ENCODE data around the gene STX18. TPM values are rescaled to one million over a fixed set of nuclear protein-coding genes. Genes with fewer than 3 reads are reported as not detected.
"Not testable (repeated sequence)": the region's sequence is repeated elsewhere in the genome, so short reads cannot be mapped to it uniquely, and the experiment has no call there.

The STX18 gene
- total RNA-seq, 1 donor from 2014 or later, result 36.7 TPM

DNA sequence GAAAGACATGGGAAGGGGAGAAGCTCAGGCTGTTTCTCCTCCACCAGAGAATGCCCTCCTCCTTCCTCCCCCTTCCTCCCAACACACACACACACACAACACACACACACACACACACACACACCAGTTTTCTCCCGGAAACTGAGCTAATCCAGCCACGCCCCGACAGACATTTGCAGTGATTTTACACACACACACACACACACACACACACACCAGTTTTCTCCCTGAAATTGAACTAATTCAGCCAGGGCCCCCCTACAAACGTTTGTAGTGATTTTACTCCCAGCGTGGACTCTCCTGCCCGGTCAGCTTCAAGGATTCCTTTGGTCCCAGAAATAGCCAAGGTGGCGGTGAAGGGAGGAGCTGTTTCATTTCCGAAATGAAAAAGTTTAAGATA, 32.9 kb upstream of the STX18 start:
- Mint-ChIP-seq H3K27me3 (ENCODE audit: low read depth) (peaks cover 6% of the 10 kb centered on the region), H3K4me3 (peak overlapping the region; percentile 52), H3K36me3 (ENCODE audit: low read depth) (peaks cover 7% of the 10 kb centered on the region), H3K4me1 (peaks cover 47% of the 10 kb centered on the region), H3K9me3 (peaks cover 4% of the 10 kb centered on the region), H3K27ac (ENCODE audit: unreplicated experiment) (peak overlapping the region; percentile 70)
- TF ChIP-seq, protein P1, sequence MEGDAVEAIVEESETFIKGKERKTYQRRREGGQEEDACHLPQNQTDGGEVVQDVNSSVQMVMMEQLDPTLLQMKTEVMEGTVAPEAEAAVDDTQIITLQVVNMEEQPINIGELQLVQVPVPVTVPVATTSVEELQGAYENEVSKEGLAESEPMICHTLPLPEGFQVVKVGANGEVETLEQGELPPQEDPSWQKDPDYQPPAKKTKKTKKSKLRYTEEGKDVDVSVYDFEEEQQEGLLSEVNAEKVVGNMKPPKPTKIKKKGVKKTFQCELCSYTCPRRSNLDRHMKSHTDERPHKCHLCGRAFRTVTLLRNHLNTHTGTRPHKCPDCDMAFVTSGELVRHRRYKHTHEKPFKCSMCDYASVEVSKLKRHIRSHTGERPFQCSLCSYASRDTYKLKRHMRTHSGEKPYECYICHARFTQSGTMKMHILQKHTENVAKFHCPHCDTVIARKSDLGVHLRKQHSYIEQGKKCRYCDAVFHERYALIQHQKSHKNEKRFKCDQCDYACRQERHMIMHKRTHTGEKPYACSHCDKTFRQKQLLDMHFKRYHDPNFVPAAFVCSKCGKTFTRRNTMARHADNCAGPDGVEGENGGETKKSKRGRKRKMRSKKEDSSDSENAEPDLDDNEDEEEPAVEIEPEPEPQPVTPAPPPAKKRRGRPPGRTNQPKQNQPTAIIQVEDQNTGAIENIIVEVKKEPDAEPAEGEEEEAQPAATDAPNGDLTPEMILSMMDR (conservative IDR thresholded peaks at IDR 0.05), result no peak
- peak; percentile 46 for DNase-seq (ENCODE audit: low read depth, low spot score)

DNA sequence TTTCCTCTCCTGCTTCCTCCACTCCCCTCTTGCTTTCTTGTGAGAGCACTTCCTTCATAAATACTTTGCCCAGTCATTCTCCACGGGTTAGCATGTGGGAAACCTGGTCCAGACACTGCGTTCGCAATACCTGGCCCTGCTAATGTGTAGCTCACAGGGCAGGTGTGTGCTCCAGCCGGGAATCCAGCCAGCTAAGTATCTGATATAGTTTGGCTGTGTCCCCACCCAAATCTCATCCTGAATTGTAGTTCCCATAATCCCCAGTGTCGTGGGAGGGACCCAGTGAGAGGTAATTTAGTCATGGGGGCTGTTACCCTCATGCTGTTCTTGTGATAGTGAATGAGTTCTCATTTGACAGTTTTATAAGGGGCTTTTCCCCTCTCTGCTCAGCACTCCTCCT, 32.2 kb upstream of the STX18 start:
- Mint-ChIP-seq H3K36me3 (ENCODE audit: low read depth) (peaks cover 11% of the 10 kb centered on the region), H3K9me3 (peaks cover 5% of the 10 kb centered on the region), H3K4me3 (peak overlapping the region; percentile 52), H3K27ac (ENCODE audit: unreplicated experiment) (no peak overlapping the region), H3K4me1 (peaks cover 44% of the 10 kb centered on the region), H3K27me3 (ENCODE audit: low read depth) (peaks cover 6% of the 10 kb centered on the region)
- DNase-seq (ENCODE audit: low read depth, low spot score), result no peak
- TF ChIP-seq, protein P1 (conservative IDR thresholded peaks at IDR 0.05), result no peak

DNA sequence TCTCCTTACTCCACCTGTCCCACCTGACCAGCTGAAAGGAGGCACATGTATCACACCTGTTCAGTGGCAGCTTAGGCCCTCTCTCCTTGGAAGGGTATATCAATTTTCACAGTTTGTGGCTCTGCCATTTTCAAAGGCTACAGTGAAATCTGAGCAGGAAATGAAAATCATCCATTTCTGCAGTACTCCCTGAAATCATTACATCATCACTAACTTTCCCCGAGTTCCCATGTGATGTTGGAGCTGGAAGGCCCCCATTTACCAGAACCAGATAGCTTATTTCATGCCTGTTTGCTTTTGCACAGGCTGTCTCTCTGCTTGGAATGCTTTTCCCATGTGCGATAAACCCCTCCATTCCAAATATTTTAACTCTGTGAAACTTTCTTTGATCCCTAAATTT, 31.0 kb upstream of the STX18 start:
- TF ChIP-seq, protein P1 (conservative IDR thresholded peaks at IDR 0.05), result no peak
- no peak overlapping the region for H3K27ac Mint-ChIP-seq (ENCODE audit: unreplicated experiment)
- peaks cover 5% of the 10 kb centered on the region for H3K9me3 Mint-ChIP-seq
- peaks cover 6% of the 10 kb centered on the region for H3K27me3 Mint-ChIP-seq (ENCODE audit: low read depth)
- no peak overlapping the region for H3K4me3 Mint-ChIP-seq
- peaks cover 37% of the 10 kb centered on the region for H3K4me1 Mint-ChIP-seq
- DNase-seq (ENCODE audit: low read depth, low spot score), result no peak
- peaks cover 12% of the 10 kb centered on the region for H3K36me3 Mint-ChIP-seq (ENCODE audit: low read depth)

DNA sequence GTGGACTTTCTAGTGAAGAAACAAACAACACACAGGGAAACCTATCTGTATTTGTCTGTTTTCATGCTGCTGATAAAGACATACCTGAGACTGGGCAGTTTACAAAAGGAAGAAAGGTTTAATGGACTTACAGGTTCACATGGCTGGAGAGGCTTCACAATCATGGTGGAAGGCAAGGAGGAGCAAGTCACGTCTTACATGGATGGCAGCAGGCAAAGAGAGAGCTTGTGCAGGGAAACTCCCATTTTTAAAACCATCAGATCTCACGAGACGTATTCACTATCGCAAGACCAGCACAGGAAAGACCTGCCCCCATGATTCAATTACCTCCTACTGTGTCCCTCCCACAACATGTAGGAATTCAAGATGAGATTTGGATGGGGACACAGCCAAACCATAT, 28.0 kb upstream of the STX18 start:
- DNase-seq (ENCODE audit: low read depth, low spot score); H3K27ac Mint-ChIP-seq (ENCODE audit: unreplicated experiment); H3K4me3 Mint-ChIP-seq; H3K9me3 Mint-ChIP-seq; H3K27me3 Mint-ChIP-seq (ENCODE audit: low read depth): not testable (repeated sequence)
- H3K36me3 Mint-ChIP-seq (ENCODE audit: low read depth), result peaks cover 14% of the 10 kb centered on the region
- H3K4me1 Mint-ChIP-seq, result peaks cover 23% of the 10 kb centered on the region

DNA sequence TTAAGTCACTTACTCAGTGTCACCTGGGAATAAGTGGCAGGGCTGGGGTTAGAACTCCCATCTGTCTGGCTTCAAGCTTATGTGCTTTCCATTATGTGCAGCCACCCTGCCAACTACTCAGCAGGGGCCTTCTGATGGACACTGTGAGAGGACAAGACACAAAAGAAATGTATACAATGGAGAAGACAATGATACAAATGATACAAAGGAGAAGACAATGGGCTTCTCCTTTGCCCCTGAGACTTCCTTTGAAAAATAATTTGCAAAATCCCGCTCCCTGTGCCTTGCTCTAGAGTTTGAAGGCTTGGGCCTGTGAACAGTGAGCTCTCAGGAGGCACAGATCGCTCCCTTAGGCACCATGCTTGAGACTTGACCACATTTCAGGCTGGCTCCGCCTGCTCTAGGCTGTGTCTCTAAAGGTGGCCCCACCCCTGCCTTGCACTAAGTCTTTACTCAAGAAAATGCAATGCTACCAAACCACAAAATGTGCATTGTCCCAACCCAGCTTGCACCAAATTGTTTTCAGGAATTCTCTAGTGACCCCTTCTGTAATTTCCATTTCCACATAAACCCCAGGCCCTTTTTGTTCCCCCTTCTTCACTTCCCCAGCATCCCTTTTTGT, 27.1 kb upstream of the STX18 start:
- Mint-ChIP-seq H3K27ac (ENCODE audit: unreplicated experiment) (no peak overlapping the region), H3K27me3 (ENCODE audit: low read depth) (no peaks in the 10 kb centered on the region), H3K9me3 (peaks cover 3% of the 10 kb centered on the region), H3K36me3 (ENCODE audit: low read depth) (peaks cover 15% of the 10 kb centered on the region), H3K4me3 (no peak overlapping the region), H3K4me1 (peaks cover 13% of the 10 kb centered on the region)
- TF ChIP-seq, protein P1 (conservative IDR thresholded peaks at IDR 0.05), result no peak
- DNase-seq (ENCODE audit: low read depth, low spot score), result no peak

DNA sequence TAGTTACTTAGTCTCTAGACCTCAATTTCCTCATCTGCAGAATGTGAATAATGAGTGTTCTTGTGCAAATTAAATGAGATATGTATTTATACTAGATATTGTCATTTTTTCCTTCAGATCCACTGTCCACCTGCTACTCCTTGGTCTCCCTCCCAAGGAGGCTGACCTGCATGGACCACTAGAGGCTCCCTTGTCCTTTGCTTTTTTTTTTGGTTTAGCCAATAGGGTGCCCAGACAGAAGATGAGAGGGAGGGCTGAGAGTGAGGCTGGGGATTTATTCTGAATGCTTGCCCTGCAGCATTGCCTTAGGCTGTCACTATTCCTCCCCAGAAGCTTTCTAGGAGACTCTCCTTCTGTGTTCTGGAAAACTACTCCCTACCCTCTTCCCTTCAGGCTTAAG, 24.5 kb upstream of the STX18 start:
- not testable (repeated sequence) for H3K27me3 Mint-ChIP-seq (ENCODE audit: low read depth); H3K27ac Mint-ChIP-seq (ENCODE audit: unreplicated experiment); H3K4me3 Mint-ChIP-seq; H3K4me1 Mint-ChIP-seq; H3K9me3 Mint-ChIP-seq; DNase-seq (ENCODE audit: low read depth, low spot score)
- H3K36me3 Mint-ChIP-seq (ENCODE audit: low read depth), result peaks cover 15% of the 10 kb centered on the region

Data from neural crest cell (in vitro differentiated cells).